ENCODE data around the gene AP1S2. TPM values are rescaled to one million over a fixed set of nuclear protein-coding genes. Genes with fewer than 3 reads are reported as not detected.
"Not testable (repeated sequence)": the region's sequence is repeated elsewhere in the genome, so short reads cannot be mapped to it uniquely, and the experiment has no call there.

AP1S2 gene
- total RNA-seq, 1 donor from 2014 or later, result 873 TPM

- H3K79me2 ChIP-seq (ENCODE audit: low read depth), result no peaks in the 10 kb centered on the region
- H3K4me1 Mint-ChIP-seq, result peaks cover 12% of the 10 kb centered on the region
- H3K9ac ChIP-seq, result no peak overlapping the region
Observed at GRCh38 chrX:15883540-15883863, 28.9 kb upstream of the AP1S2 start.

GRCh38 chrX:15882704-15883539, 28.3 kb upstream of the AP1S2 start:
- H3K36me3 ChIP-seq, result no peaks in the 10 kb centered on the region
- H3K4me1 ChIP-seq, result no peaks in the 10 kb centered on the region
- no peak overlapping the region for H3K9ac ChIP-seq
- no peak overlapping the region for H3K27ac ChIP-seq
- no peaks in the 10 kb centered on the region for H3K27me3 ChIP-seq
- H3K4me2 ChIP-seq, result no peak overlapping the region
- no peaks in the 10 kb centered on the region for H3K79me2 ChIP-seq (ENCODE audit: low read depth)
- H3K9me3 ChIP-seq (ENCODE audit: low read depth), result no peaks in the 10 kb centered on the region
- Mint-ChIP-seq H3K27ac (peak overlapping the region; percentile 34), H3K36me3 (peaks cover 4% of the 10 kb centered on the region), H3K4me1 (peaks cover 12% of the 10 kb centered on the region), H3K4me3 (no peak overlapping the region), H3K27me3 (ENCODE audit: insufficient read depth, low read depth) (peaks cover 3% of the 10 kb centered on the region), H3K9me3 (peaks cover 14% of the 10 kb centered on the region)
- H3K4me3 ChIP-seq, result no peak overlapping the region
- TF ChIP-seq EZH2 (IDR thresholded peaks at IDR 0.05), result no peak
- no peak for TF ChIP-seq EZH2phosphoT487 (IDR thresholded peaks at IDR 0.05)
- TF ChIP-seq CTCF (IDR thresholded peaks at IDR 0.05), result no peak
- no peak for DNase-seq (ENCODE audit: low spot score)
- H3F3A ChIP-seq (ENCODE audit: low read depth), result peaks cover 3% of the 10 kb centered on the region
- no peak overlapping the region for H2AFZ ChIP-seq (replicated peaks)
- H4K20me1 ChIP-seq (ENCODE audit: low read depth), result no peaks in the 10 kb centered on the region

More at GRCh38 chrX:15883540-15883863, 28.9 kb upstream of the AP1S2 start:
- Histone ChIP-seq H3K27ac (no peak overlapping the region), H3K4me2 (no peak overlapping the region), H3K4me3 (no peak overlapping the region), H3K27me3 (no peaks in the 10 kb centered on the region), H3K9me3 (ENCODE audit: low read depth) (no peaks in the 10 kb centered on the region), H2AFZ (replicated peaks) (no peak overlapping the region), H3F3A (ENCODE audit: low read depth) (peaks cover 3% of the 10 kb centered on the region), H3K36me3 (no peaks in the 10 kb centered on the region), H4K20me1 (ENCODE audit: low read depth) (no peaks in the 10 kb centered on the region), H3K4me1 (no peaks in the 10 kb centered on the region)
- no peak for TF ChIP-seq EZH2 (IDR thresholded peaks at IDR 0.05)
- no peak for TF ChIP-seq CTCF (IDR thresholded peaks at IDR 0.05)
- TF ChIP-seq EZH2phosphoT487 (IDR thresholded peaks at IDR 0.05), result no peak
- Mint-ChIP-seq H3K9me3 (peaks cover 12% of the 10 kb centered on the region), H3K36me3 (peaks cover 4% of the 10 kb centered on the region), H3K4me3 (no peak overlapping the region), H3K27me3 (ENCODE audit: insufficient read depth, low read depth) (peaks cover under 1% of the 10 kb centered on the region), H3K27ac (peak overlapping the region; percentile 34)
- no peak for DNase-seq (ENCODE audit: low spot score)

- H3K9me3 Mint-ChIP-seq, result peaks cover 16% of the 10 kb centered on the region
- no peaks in the 10 kb centered on the region for H3K9me3 ChIP-seq (ENCODE audit: low read depth)
- DNase-seq (ENCODE audit: low spot score), result no peak
- H2AFZ ChIP-seq (replicated peaks), result no peak overlapping the region
- H3K4me3 Mint-ChIP-seq, result no peak overlapping the region
- H3K4me1 Mint-ChIP-seq, result peaks cover 12% of the 10 kb centered on the region
- H3K27ac ChIP-seq, result no peak overlapping the region
- peaks cover 4% of the 10 kb centered on the region for H3K36me3 Mint-ChIP-seq
- no peak overlapping the region for H3K4me3 ChIP-seq
- no peaks in the 10 kb centered on the region for H4K20me1 ChIP-seq (ENCODE audit: low read depth)
- H3K9ac ChIP-seq, result no peak overlapping the region
- H3K27me3 ChIP-seq, result no peaks in the 10 kb centered on the region
- no peaks in the 10 kb centered on the region for H3K36me3 ChIP-seq
- H3K79me2 ChIP-seq (ENCODE audit: low read depth), result no peaks in the 10 kb centered on the region
- H3K4me2 ChIP-seq, result no peak overlapping the region
- H3K4me1 ChIP-seq, result no peaks in the 10 kb centered on the region
- TF ChIP-seq EZH2 (IDR thresholded peaks at IDR 0.05), result no peak
- no peak for TF ChIP-seq CTCF (IDR thresholded peaks at IDR 0.05)
- no peak for TF ChIP-seq EZH2phosphoT487 (IDR thresholded peaks at IDR 0.05)
- H3F3A ChIP-seq (ENCODE audit: low read depth), result peaks cover 3% of the 10 kb centered on the region
- H3K27me3 Mint-ChIP-seq (ENCODE audit: insufficient read depth, low read depth), result peaks cover 3% of the 10 kb centered on the region
- no peak overlapping the region for H3K27ac Mint-ChIP-seq
Observed at GRCh38 chrX:15881381-15881897, 26.8 kb upstream of the AP1S2 start.

- H3K4me2 ChIP-seq; H2AFZ ChIP-seq (replicated peaks); H3K27ac Mint-ChIP-seq; H3F3A ChIP-seq (ENCODE audit: low read depth); H3K9ac ChIP-seq; H3K27me3 ChIP-seq; H3K27ac ChIP-seq; H3K36me3 Mint-ChIP-seq; H3K4me1 ChIP-seq; H4K20me1 ChIP-seq (ENCODE audit: low read depth); H3K36me3 ChIP-seq; H3K4me3 ChIP-seq; H3K79me2 ChIP-seq (ENCODE audit: low read depth); H3K4me3 Mint-ChIP-seq; DNase-seq (ENCODE audit: low spot score); H3K9me3 ChIP-seq (ENCODE audit: low read depth); H3K27me3 Mint-ChIP-seq (ENCODE audit: insufficient read depth, low read depth): not testable (repeated sequence)
- Mint-ChIP-seq H3K4me1 (peaks cover 12% of the 10 kb centered on the region), H3K9me3 (peaks cover 16% of the 10 kb centered on the region)
Observed at GRCh38 chrX:15877914-15878313, 23.3 kb upstream of the AP1S2 start.
